GM23338 (cell line): ENCODE results near the gene CCDC102A. TPM values are rescaled to one million over a fixed set of nuclear protein-coding genes. Genes with fewer than 3 reads are reported as not detected.

Experiments
- CREB1 ChIP-seq: fragments of 250-450 bp; sonication (Bioruptor Pico); IDR thresholded peaks from 2 replicates; pipeline ENCODE4 v1.5.0; 2020; ENCODE audit warnings: low read depth, mild to moderate bottlenecking, moderate library complexity
- NANOG ChIP-seq: IDR thresholded peaks from 2 replicates; pipeline ENCODE4 v1.6.1; 2016; ENCODE audit warnings: antibody characterized with exemption, borderline replicate concordance
- REST ChIP-seq: IDR thresholded peaks from one replicate; pipeline ENCODE4 v1.6.1; 2018; ENCODE audit warnings: antibody characterized with exemption; ENCODE audit not compliant: unreplicated experiment
- ZNF114 ChIP-seq: fragments of 250-450 bp; sonication (Bioruptor Pico); IDR thresholded peaks from 2 replicates; pipeline ENCODE4 v1.5.0; 2020; ENCODE audit warnings: mild to moderate bottlenecking, moderate library complexity
- ZNF462 ChIP-seq: fragments of 250-450 bp; sonication (Bioruptor Pico); IDR thresholded peaks from 2 replicates; pipeline ENCODE4 v1.5.0; 2020; ENCODE audit warnings: mild to moderate bottlenecking, moderate library complexity
- polyA plus RNA-seq: library from polyadenylated mRNA; unstranded; fragments of >200 nt; fragmentation: Nextera tagmentation; extraction: Ambion mirVana; gene quantifications from 2 replicates; pipeline ENCODE4 v1.2.1, GENCODE V29; 2016
- total RNA-seq: library from RNA; depleted of rRNA; stranded (reverse); fragments of >200 nt; shearing (Covaris generic); gene quantifications from 2 replicates; pipeline ENCODE4 v1.2.3, GENCODE V29; 2014

CCDC102A gene
- total and polyA plus RNA-seq, 2 experiments from 2014 or later, result 2.0 to 5.2 TPM

DNA sequence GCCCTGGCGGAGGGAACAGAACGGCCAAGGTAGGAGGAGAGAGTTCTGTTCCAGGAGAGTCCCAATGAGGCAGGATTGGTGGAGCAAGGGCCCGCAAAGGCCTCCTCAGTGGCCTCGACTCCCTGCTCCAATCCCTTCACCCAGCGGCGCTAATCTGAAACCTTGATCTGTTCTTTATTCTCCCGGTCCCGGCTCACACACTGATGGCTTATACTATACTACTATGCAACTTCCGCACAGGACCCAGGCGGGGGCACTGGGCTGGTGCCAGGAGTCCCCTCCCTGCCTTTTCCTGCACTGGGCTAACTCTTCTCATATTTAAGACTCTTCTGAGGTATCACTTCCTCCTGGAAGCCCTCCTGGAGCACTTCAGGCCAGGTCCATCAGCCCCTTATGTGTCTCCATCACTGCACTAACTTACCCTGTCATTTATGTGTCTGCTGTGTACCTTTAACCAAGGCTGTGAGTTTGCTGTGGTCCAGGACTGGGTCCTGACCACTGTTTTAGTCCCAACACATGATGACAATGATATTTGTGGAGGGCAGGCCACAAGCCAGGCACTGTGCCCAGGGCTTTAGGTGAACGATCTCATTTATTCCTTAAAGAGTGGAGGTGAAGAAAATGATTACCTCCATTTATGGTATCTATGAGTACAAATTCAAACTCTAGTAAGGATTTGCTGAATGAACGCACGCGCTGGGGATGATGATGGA, 6.8 kb downstream of the CCDC102A start (continued):
- TF ChIP-seq ZNF462 (CRISPR knock-in tag) (no peak), REST (no peak), ZNF114 (no peak), NANOG (no peak), CREB1 (CRISPR knock-in tag) (no peak)
